Fibroblast of lung (primary cell): ENCODE results near the gene ZNF804A.

ENCODE experiments used
- CTCF ChIP-seq, 2 donors: IDR thresholded peaks in 1 of 2; conservative IDR thresholded peaks in 1 of 2; 1 replicate in 1 of 2; 2 replicates in 1 of 2; pipeline ENCODE4 v1.5.1; 2011 to 2012; ENCODE audit warnings: low read length in 2 of 2, control low read depth in 1 of 2, inconsistent platforms in 1 of 2, low read depth in 1 of 2, mild to moderate bottlenecking in 1 of 2
- EZH2 ChIP-seq: IDR thresholded peaks from 2 replicates; pipeline ENCODE4 v1.5.1; 2012; ENCODE audit warnings: low read length, control low read depth, mild to moderate bottlenecking; ENCODE audit errors: missing control alignments

- TF ChIP-seq CTCF (conservative IDR thresholded peaks at IDR 0.05 in 1 of 2, IDR thresholded peaks at IDR 0.05 in 1 of 2; ENCODE audit: low read depth in 1 of 2, low read length in 2 of 2) (no peak), EZH2 (no peak)
Measured at GRCh38 chr2:184834699-184835397, 236.5 kb downstream of the ZNF804A start.
